Ecto neural progenitor cell (in vitro differentiated cells): ENCODE measurements around the gene GRIN2C.

Source experiments
- DNase-seq: peaks from one replicate; pipeline ENCODE4 v3.0.0-alpha.2; 2018; ENCODE audit warnings: low spot score

GRIN2C gene

DNA sequence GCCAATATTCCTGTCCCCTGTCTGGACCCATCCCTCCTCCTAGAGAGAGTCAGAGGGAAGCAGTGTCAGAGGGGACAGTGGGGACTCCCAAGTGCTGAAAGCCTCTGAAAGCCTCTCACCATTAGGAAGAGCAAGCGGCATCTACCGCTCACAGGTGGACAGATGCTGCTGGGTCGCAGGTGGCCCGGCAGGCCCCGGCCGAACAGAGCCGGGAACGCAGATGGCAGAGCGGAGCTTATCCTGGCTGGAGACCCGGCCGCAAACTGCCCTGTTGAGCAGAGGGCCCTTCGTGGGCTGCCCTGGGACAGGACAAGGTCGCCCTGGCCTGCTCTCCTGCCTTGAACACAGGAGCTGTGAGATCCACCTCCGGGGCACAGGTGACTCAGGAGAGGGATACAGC lies 60.6 kb downstream of the GRIN2C start:
- DNase-seq: no peak

DNA sequence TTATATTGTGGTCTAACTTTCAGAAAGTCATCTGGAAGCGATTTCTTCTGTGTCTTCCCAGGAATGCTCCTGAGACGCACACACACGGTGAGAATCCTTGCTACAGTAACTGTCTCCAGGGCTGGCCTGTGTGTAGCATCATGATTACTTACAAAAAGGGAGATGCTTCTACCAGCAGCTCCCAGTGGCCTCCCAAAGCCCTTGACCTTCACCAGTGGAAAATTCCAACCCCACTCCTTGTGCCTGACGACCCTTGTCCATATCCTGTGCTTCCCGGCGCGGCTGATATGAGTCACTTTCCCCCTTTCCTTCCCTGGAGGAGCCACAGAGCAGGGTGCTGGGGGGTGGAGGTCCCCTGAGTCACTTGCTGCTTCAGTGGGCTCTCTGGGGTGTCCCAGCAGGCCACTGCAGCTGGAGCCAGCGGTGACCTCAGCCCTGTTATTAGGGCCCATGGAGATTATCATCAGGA lies 61.4 kb downstream of the GRIN2C start:
- DNase-seq: no peak

DNA sequence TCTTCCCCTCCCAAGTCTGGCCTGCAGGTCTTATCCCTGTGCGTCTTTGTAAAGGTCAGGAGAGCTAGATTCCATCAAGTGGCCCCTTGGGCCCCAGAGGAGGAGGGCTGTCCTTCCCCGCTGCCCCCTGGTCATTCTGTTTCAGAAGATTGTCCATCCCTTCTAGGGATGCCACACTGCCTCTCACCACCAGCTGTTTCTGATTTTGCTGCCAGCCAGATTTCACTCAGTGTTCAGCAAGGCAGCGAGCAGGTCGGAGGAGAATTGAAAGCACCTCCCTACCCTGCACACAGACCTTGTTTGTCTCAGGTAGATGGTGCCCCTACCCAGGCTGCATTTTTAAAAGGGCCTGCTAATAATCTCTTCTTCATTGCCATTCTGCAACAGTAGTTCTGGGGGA lies 61.9 kb downstream of the GRIN2C start:
- DNase-seq: no peak

DNA sequence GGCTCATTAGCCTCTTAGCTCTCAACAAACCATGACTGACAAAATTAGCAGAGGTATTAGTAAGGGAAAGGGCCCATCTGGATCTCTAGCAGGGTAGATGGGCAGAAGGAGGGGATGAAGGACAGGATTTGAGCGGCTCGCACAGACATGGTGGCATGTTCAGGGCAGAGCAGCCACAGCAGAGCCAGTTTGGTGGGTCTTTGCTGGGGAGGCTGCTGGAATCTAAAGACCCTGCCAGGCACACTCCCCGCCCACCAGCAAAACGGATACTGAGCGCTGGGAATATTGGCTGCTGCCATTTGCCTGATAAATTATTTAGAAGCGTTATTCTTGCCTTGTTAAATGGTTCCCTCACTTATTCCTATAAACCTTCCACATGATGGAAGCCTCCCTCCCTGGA lies 62.8 kb downstream of the GRIN2C start:
- no peak for DNase-seq

DNA sequence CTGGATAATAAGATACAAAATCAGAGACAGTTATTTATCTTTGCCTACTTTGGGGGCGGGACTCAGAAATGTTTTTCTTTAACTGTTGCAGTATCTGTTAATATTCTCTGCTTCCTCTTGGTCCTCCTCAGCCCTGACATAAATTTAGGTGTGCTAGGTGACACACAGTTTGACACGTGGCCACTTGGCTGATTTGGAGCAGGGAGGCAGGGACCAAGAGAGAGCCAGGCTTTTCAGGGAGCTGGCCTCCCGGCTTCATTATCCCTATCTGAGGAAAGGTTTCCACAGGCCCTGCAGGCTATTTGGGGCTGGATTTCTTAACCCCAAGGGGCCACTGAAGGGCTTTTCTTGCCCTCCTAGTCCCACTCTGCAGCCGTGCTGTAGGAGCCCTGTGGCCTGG lies 63.5 kb downstream of the GRIN2C start:
- no peak for DNase-seq

DNA sequence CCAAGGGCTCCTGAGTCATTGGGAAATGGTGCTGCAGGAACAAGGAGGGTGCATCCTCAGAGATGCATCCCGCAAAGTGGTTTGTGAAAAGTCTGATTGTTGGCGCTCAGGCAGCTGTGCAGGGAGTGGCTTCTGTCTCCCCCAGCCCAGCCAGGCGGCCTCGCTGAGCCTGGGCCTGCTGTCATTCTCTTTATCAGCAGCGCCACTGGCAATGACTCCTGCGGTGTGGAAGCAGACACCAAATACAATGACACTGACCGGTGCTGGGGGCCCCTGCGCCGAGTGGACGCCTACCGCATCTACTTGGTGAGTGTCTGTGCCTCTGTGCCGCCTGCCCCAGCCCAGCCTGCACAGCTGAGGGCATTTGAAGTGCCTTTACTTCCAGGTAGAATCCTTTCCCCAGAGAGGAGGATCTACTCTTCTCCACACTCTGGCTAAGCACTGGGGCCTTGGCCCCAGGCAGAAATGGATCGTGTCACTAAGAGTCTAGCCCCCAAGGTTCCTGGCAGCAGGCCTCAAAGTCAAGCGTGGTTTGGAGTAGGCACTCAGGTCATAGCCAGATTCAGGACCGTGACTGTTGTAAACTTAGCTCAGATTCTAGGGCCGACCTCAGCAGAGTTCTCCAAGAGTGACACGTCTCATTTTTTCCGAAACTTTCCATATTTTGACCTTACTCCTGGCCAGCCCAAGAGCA lies 64.2 kb downstream of the GRIN2C start:
- DNase-seq: no peak

DNA sequence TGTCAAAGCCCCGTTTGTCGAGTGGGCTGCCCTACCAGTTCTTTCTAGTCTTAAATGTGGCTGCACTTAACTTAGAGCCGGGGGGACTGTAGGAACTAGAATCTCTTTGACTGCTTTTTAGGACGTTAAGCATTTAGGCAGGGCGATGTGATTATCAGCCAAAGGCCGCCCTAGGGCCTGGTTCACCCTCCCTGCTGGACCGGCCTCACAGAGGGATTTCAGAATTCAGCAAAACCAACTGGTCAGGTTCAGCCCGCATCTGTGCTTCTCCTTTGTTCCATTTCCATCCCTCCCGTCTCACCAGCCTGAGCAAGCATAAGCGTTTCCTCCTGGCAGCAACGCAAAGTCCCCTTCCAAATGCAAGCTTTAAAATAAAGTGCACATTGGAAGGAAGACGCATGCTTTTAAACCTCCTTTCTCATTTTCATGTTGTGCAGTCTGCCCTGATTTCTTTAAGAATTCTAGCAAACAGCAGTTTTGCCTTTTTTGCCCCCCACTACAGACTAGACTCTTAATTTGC lies 67.0 kb downstream of the GRIN2C start:
- DNase-seq: no peak
